NCI-H2196 (cell line): ENCODE results near the gene AGPAT3.

ENCODE experiments used
- DNase-seq: peaks from one replicate; lab custom pipeline; 2025; ENCODE audit not compliant: unreplicated experiment; lab: John Stamatoyannopoulos, UW

The AGPAT3 gene

GRCh38 chr21:43861706-43862105 is 3.3 kb upstream of the AGPAT3 start:
- DNase-seq = peak; percentile 14

DNA sequence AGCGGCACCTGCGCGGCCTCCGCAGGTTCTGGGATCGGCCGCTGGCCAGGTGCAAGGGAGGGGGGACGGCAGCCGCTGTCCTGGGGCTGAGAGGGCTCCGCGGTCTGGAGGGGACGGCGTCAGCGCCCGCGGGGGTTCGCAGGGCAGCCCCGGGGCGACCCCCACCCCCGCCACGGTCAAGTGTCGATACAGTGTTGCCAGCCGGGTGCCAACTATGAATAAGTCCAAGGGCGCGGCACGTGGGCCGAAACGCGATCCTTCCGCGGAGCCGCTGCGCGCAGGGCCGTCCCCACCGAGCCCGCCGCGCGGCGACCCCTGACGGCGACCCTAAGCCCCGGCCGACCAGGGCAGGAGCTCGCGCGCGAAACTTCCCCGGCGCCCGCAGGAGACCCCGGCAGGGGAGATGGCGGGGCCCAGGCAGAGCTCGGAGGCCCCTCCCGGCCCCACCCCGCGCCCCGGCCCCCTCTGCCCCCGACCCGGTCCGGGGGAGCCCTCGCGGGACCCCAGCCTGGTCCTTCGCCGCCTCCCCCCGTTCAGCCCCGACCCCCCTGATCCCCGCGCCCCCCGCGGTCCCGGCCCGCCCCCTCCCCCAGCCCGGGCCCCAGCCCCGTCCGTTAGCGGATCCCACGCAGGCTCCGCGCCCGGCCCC is 586 bp upstream of the AGPAT3 start:
- DNase-seq = peak; percentile 80

GRCh38 chr21:43865540-43866259 is 677 bp downstream of the AGPAT3 start:
- no peak for DNase-seq

DNA sequence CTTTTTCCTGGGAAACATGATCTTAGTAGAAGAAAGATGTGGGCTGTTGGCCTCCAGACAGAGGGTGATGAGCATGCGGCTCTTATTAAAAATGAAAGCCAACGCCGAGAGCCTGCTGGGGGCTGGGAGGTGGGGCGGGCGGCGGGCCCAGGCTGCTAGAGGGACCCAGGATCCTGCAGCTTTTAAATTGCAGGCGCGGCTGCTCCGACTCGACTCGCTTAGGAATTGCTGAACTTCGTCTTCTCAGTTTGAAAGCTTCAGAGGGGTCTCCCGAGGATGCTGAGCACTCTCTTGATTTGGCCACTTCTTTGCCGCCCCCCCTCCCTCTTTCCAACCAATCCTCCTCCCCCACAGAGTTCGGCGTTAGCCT is 1.2 kb downstream of the AGPAT3 start:
- DNase-seq = peak; percentile 40

DNA sequence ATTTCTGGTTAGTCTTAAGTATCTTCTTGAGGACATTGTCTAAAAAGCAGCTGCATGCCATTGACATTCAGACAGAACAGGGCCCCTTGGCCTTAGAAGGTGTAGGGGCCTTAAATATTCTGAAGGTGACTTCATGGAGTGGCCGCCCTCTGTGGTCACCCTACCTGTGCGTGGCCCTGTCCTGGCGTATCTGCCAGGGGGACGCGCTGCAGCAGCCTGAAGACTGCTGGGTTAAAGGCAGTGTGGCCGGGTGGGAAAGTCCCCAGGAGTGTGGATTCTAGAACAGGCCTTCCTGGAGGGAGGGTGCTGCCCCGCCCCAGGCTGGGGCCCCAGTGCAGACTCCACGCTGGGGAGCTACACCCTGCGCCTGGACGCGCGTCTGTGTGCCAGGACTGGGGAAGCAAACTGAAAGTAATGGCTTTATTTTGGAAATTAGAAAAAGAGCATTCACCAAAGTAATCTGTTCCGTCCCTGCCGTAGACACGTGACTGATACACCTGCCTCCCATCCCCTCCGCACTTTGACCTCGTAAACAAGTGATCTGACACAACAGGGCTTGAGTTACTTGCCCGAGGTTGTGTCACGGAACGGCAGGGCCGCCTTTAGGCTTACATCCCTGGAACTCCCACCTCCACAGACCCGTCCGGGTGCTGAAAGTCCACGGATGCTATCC is 1.8 kb downstream of the AGPAT3 start:
- no peak for DNase-seq

- no peak for DNase-seq
These were observed 2.3 kb downstream of the AGPAT3 start for GRCh38 chr21:43867332-43867703.

GRCh38 chr21:43867948-43868347 is 2.9 kb downstream of the AGPAT3 start:
- no peak for DNase-seq

DNA sequence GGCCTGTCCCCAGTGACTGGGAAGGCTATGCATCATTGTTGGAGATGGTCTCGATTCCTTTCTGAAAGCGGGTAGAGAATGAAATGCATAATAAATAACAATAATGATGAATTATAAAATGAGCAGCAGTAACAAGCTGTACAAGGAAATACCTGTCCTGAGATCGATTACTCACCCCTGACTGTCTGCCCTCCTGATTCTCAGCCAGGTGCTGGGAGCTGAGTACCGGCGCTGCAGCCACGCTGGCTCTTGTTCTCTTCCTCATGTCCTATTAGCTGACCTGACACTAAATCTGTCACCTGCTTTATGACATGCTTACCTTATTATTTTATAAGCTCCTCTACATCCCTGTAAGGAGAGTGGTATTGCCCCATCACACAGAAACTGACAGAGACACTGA is 3.4 kb downstream of the AGPAT3 start:
- DNase-seq = peak; percentile 47

- no peak for DNase-seq
These were observed 4.7 kb downstream of the AGPAT3 start for GRCh38 chr21:43869486-43870325.

GRCh38 chr21:43871487-43871886 is 6.5 kb downstream of the AGPAT3 start:
- no peak for DNase-seq

GRCh38 chr21:43872531-43873197 is 7.6 kb downstream of the AGPAT3 start:
- no peak for DNase-seq

DNA sequence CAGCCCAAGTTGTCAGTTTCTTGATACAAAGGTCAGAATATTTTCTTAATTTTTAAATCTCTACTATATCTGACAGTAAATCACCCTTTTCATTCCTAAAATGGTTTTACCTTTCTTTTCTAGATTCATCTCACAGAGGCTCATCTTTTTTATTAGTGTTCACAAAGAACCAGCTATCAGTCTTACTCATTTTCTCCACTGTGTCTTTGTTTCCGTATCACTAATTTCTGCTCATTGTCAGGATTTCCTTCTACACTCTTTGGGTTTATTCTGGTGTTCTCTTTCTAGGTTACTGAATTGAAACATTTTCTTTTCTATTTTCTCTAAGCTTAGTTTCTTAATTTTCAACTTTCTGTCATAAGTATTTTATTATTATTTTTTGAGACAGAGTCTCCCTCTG is 8.7 kb downstream of the AGPAT3 start:
- no peak for DNase-seq

- DNase-seq = no peak
These were observed 9.2 kb downstream of the AGPAT3 start for GRCh38 chr21:43874085-43874805.

DNA sequence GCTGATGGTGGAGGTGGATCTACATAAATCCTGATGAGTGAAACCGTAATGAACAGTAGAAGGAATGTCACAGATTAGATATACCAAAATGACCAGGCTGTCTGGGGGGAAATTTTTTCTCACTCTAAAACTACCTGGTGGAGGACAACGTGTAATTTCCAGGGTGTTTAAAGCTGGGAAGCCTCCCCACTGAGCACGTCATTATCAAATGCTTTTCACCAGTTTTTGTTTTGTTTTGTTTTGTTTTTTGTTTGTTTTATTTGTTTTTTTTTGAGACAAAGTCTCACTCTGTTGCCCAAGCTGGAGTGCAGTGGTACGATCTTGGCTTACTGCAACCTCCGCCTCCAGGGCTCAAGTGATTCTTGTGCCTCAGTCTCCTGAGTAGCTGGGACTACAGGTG is 11.6 kb downstream of the AGPAT3 start:
- no peak for DNase-seq

DNA sequence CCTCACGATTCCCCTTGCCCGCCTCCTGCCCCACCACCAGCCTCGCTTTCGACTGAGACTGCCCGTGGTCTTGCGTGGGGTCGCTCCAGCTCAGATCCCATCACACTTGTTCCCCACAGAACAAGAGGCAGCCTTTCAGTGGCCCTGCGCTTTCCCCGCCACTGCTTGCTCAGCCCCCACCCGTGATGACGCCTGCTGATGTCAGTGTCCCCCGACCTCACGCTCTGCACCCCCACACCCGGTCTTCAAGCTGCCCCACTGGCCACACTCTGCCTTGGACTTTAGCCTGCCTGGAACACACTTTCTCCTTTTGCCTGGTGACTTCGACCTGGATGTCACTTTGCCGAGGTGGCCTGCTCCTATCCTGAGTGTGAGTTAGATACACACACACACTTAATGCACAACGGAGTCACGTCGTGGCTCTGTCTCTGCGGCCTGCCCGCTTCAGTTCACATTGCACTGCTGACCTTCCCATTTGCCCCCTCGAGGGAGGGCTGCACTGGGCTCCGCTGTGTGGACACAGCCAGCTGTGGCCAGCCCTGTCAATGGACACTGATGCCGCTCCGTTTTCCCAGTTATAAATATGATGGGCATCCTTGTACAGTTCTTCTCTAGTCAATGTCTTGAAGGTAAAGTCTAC is 13.0 kb downstream of the AGPAT3 start:
- no peak for DNase-seq

DNA sequence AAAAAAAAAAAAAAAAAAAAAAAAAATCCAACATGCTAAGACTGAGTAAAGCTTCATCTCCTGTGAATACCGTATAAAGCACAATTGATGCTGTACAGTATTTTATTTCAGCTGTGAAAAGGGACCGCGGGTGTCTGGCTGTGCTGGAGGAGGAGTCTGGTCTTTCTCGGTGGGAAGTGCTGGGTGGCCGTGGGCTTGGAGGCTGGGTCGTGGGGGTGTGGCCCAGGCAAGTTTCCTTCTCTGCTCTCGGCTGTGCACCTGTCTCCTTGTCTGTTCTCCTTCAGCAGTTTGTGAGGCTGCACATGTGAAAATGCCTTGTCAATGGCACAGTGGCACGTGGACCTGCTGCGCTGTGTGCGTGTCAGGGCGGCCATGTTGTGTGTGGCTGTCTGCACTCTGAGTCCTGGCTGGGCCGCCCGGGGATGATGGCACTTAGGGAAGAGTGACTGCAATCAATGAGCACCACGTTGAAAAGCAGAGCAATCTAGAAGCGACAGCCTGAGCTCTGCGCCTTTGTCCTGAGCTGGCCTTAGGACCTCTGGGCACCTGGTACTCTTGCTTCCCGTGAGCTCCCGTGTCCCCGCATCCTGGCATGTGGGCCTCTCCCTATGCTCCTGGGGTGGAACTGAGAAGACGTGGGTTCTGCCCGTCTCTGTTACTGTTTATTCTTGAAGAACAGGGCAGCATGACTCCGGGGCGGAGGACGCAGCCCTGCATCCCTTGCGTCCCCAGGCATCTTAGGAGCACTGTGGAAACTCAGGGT is 14.5 kb downstream of the AGPAT3 start:
- no peak for DNase-seq

DNA sequence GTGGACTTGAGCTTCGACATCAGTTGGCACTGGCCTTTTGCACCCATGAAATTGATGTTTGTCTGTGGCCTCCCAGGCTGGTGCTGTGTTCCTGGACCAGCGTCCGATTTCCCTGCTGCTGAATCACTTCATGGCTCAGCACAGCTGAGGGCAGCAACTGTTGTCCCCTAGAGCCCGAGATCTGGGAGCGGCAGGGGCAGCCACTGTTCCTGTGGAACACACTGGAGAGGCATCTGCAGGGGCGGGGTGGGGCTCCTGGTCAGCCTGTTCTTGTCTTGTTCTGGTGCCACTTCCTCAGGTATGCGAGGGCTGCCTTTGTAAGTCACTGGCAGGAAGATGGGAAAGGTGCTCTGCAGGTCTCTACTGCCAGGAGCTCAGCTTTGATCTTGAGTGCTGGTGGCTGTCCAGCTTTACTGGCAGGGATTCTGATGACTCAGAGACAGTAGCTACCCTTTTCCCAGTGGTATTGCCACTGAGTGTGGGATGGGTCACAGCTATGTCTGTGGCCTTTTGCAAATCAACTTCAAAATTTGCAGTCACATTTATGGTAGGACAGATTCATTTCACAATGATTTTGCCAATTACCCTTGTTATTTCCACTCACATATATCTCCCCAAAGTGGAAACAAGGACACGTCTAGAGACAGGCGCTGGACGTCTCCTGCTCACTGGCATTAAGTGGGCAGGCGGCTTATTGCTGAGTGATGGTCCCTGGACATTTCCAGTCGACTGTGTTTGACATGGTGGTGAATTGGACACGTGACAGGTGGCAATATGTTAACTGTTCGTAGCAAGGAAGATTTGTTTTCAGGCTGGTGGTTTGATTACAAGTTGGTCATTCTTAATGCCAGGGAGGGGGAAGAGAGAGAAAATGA is 15.3 kb downstream of the AGPAT3 start:
- DNase-seq = peak; percentile 17

DNA sequence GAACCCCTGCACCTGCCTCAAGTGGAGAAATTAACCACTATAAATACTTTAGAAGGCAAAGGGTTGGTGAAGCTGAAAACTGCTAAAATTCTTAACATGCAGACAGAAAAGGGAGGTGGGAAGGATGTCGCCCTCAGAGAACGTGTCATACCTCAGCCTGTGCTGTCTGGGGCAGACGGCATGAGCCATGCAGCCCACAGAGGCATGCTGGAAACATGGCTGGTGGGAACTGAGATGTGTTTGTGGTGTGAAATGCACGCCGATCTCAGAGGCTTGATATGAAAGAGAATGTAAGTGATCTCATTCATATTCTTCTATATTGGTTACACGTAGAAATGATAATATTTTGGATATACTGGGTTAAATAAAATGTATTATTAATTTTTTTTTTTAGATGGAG is 16.3 kb downstream of the AGPAT3 start:
- no peak for DNase-seq
